Endothelial cell of umbilical vein (primary cell): ENCODE results near the gene PXMP2. TPM values are rescaled to one million over a fixed set of nuclear protein-coding genes. Genes with fewer than 3 reads are reported as not detected.

ENCODE experiments used
- BruUV-seq: library from RNA; stranded (reverse); fragments of 400-500 nt; replicated peaks from 2 replicates; lab custom pipeline; 2021; lab: Mats Ljungman, UMichigan
- CTCF ChIA-PET: fragments of 300-600, 350-600 bp; sonication (Branson Sonifier 250); formaldehyde crosslinking; loops from one replicate; lab custom pipeline; 2021; ENCODE audit warnings: antibody characterized with exemption, inconsistent platforms; lab: Charles Lee
- POLR2A ChIA-PET: fragments of 300-600, 350-600 bp; sonication (Branson Sonifier 250); formaldehyde crosslinking; loops from one replicate; lab custom pipeline; 2021; ENCODE audit warnings: antibody characterized with exemption, inconsistent platforms; lab: Charles Lee
- DNase-seq: peaks from one replicate; pipeline ENCODE4 v3.0.0-alpha.2; 2011; ENCODE audit warnings: low read depth, low spot score
- FAIRE-seq: peaks from 2 replicates; lab custom pipeline; 2011; peaks lifted over from hg19 to GRCh38; lab: Jason Lieb, UNC
- H2AFZ ChIP-seq: 2 replicates; pipeline ENCODE4 v1.6.0; 2012; ENCODE audit warnings: low read depth, low read length, control low read depth, inconsistent platforms
- H3K27ac ChIP-seq: 2 replicates; pipeline ENCODE4 v1.5.1; 2011; ENCODE audit warnings: low read depth, mild to moderate bottlenecking, control low read depth, low read length, moderate library complexity; ENCODE audit not compliant: insufficient read depth
- H3K27me3 ChIP-seq, 2 experiments: 2 replicates each; pipeline versions ENCODE4 v1.6.0 to v1.6.1; 2011; ENCODE audit warnings: low read length in 2 of 2, mixed read lengths in 1 of 2; ENCODE audit not compliant: control insufficient read depth in 2 of 2, insufficient read depth in 2 of 2
- H3K36me3 ChIP-seq, 2 experiments: 2 replicates in 1 of 2; 3 replicates in 1 of 2; pipeline ENCODE4 v1.5.1; 2011; ENCODE audit warnings: low read length in 2 of 2, mild to moderate bottlenecking in 1 of 2, moderate library complexity in 1 of 2; ENCODE audit not compliant: control insufficient read depth in 2 of 2, insufficient read depth in 2 of 2; ENCODE audit errors: extremely low read depth in 1 of 2
- H3K4me1 ChIP-seq: 3 replicates; pipeline ENCODE4 v1.5.1; 2011; ENCODE audit warnings: mild to moderate bottlenecking, low read length; ENCODE audit not compliant: control insufficient read depth, insufficient read depth; ENCODE audit errors: extremely low read depth
- H3K4me2 ChIP-seq: 2 replicates; pipeline ENCODE4 v1.6.1; 2011; ENCODE audit warnings: low read length, control low read depth, mixed read lengths; ENCODE audit not compliant: insufficient read depth
- H3K4me3 ChIP-seq, 3 experiments: fragments of 200-600 bp in 1 of 3; sonication (generic), shearing (Covaris generic) in 1 of 3; replicated peaks in 1 of 3; 2 replicates each; pipeline ENCODE4 v1.5.1; 2011 to 2016; ENCODE audit warnings: control low read depth in 3 of 3, low read length in 3 of 3, mild to moderate bottlenecking in 2 of 3, inconsistent platforms in 1 of 3, low read depth in 1 of 3, moderate library complexity in 1 of 3; ENCODE audit not compliant: insufficient read depth in 1 of 3
- H3K79me2 ChIP-seq: 2 replicates; pipeline ENCODE4 v1.6.0; 2012; ENCODE audit warnings: low read length, inconsistent platforms; ENCODE audit not compliant: control insufficient read depth, insufficient read depth
- H3K9ac ChIP-seq: replicated peaks from 2 replicates; pipeline ENCODE3; 2011; ENCODE audit warnings: low read length, control low read depth; ENCODE audit not compliant: insufficient read depth; ENCODE audit errors: extremely low read depth
- H3K9me1 ChIP-seq: replicated peaks from 3 replicates; pipeline ENCODE4 v1.6.0; 2011; ENCODE audit warnings: mild to moderate bottlenecking, low read length; ENCODE audit not compliant: control insufficient read depth, insufficient read depth; ENCODE audit errors: extremely low read depth
- H3K9me3 ChIP-seq: replicated peaks from 2 replicates; pipeline ENCODE4 v1.5.1; 2012; ENCODE audit warnings: low read length, inconsistent platforms; ENCODE audit not compliant: control insufficient read depth, insufficient read depth
- H4K20me1 ChIP-seq: replicated peaks from 2 replicates; pipeline ENCODE3; 2011; ENCODE audit warnings: mild to moderate bottlenecking, low read length; ENCODE audit not compliant: control insufficient read depth, insufficient read depth; ENCODE audit errors: extremely low read depth
- EZH2 ChIP-seq: IDR thresholded peaks from 2 replicates; pipeline ENCODE4 v1.6.1; 2012; ENCODE audit warnings: borderline replicate concordance, low read depth, mild to moderate bottlenecking, moderate library complexity, low read length, inconsistent platforms; ENCODE audit not compliant: severe bottlenecking
- FOS ChIP-seq: IDR thresholded peaks from 2 replicates; pipeline ENCODE4 v1.6.1; 2011; ENCODE audit warnings: mild to moderate bottlenecking, low read length, moderate library complexity, borderline replicate concordance; ENCODE audit not compliant: insufficient read depth
- GATA2 ChIP-seq: IDR thresholded peaks from 2 replicates; pipeline ENCODE4 v1.7.0; 2011; ENCODE audit warnings: low read depth, mild to moderate bottlenecking, moderate library complexity, mixed read lengths, low read length; ENCODE audit not compliant: insufficient read length, insufficient read depth
- JUN ChIP-seq: IDR thresholded peaks from 2 replicates; pipeline ENCODE4 v1.6.1; 2011; ENCODE audit warnings: borderline replicate concordance, low read depth; ENCODE audit not compliant: insufficient read length, insufficient read depth
- MYC ChIP-seq: IDR thresholded peaks from one replicate; pipeline ENCODE4 v1.6.1; 2011; ENCODE audit warnings: mild to moderate bottlenecking, low read depth, low read length
- POLR2A ChIP-seq: IDR thresholded peaks from 2 replicates; pipeline ENCODE4 v1.6.1; 2012; ENCODE audit warnings: low read depth, mild to moderate bottlenecking, control low read depth, low read length
- POLR2AphosphoS5 ChIP-seq: IDR thresholded peaks from 2 replicates; pipeline ENCODE4 v1.6.1; 2012; ENCODE audit warnings: low read depth, mild to moderate bottlenecking, control low read depth, low read length, moderate library complexity; ENCODE audit not compliant: insufficient read depth
- dilution Hi-C: fragments of 300-500 bp; cut with MboI; formaldehyde crosslinking; loops from one replicate; pipeline ENCODE4 v1.15.0; 2019; ENCODE audit warnings: low sequenced_read_pairs; ENCODE audit not compliant: extremely low pct_ligation_motif_present
- intact Hi-C: fragments of 100-400 bp; cut with micrococcal nuclease; formaldehyde crosslinking; loops from one replicate; pipeline ENCODE4 v1.10.0; 2022
- polyA plus RNA-seq, 4 experiments: library from polyadenylated mRNA; depleted of rRNA in 3 of 4; stranded (reverse) in 3 of 4; unstranded in 1 of 4; fragments of >200 nt; gene quantifications; 2 replicates each; pipeline versions ENCODE4 v1.2.1 to v1.2.3, GENCODE V29; 2011 to 2012; ENCODE audit warnings: missing spikeins in 1 of 4
- total RNA-seq: library from RNA; stranded (reverse); gene quantifications from 2 replicates; pipeline ENCODE4 v1.2.3, GENCODE V29; 2021
- TF ChIP-seq, protein P1 (sequence below): IDR thresholded peaks from 2 replicates; pipeline ENCODE4 v1.6.1; 2011; ENCODE audit not compliant: insufficient read depth, insufficient read length
- TF ChIP-seq, protein P2 (sequence below), 2 donors: IDR thresholded peaks; 1 replicate in 1 of 2; 2 replicates in 1 of 2; pipeline ENCODE4 v1.5.1; 2011; ENCODE audit warnings: low read length in 2 of 2, mild to moderate bottlenecking in 2 of 2, moderate library complexity in 2 of 2, control low read depth in 1 of 2, inconsistent platforms in 1 of 2, low read depth in 1 of 2; ENCODE audit not compliant: insufficient read depth in 1 of 2; ENCODE audit errors: extremely low read depth in 1 of 2

PXMP2 gene
- total and polyA plus RNA-seq, 2 donors (not counting 3 experiments of a cell fraction or from before 2014, with no cell fraction given): 24.0 to 31.5 TPM

DNA sequence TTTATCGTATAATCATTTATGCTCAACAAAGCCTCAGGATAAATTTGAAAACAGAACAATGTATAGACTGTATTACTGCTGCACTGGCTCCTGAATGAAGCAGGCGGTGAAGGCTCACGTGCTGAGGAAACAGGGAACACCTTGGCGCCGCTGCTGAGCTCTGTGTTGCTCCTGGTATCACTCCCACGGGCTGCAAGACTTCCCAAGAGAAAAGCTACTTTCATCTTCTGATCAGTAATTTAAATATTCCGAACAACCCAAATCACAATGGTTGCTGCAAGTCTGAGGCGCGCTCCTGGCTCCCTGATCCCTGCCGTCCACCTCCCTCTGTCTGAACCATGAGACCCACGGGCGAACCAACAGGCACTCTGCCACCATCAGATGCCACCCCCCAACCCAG lies 39.0 kb downstream of the PXMP2 start:
- Histone ChIP-seq H3K36me3 (peaks cover 24 to 40% of the 10 kb centered on the region in 2 experiments), H2AFZ (no peak overlapping the region), H3K4me2 (no peak overlapping the region), H3K9me1 (no peaks in the 10 kb centered on the region), H3K27me3 (no peaks in the 10 kb centered on the region), H3K4me3 (no peak overlapping the region), H4K20me1 (no peaks in the 10 kb centered on the region), H3K9ac (no peak overlapping the region), H3K27ac (no peak overlapping the region), H3K79me2 (peaks cover 3% of the 10 kb centered on the region), H3K9me3 (no peaks in the 10 kb centered on the region), H3K4me1 (no peaks in the 10 kb centered on the region)
- ChIA-PET POLR2A (no interaction called here), CTCF (no interaction called here)
- dilution Hi-C loops (no loop called here), intact Hi-C loops (no loop called here)
- TF ChIP-seq POLR2A (no peak), GATA2 (no peak), JUN (no peak), EZH2 (no peak), MYC (no peak), FOS (no peak), POLR2AphosphoS5 (no peak)
- TF ChIP-seq, protein P1, sequence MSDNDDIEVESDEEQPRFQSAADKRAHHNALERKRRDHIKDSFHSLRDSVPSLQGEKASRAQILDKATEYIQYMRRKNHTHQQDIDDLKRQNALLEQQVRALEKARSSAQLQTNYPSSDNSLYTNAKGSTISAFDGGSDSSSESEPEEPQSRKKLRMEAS: no peak
- TF ChIP-seq, protein P2, sequence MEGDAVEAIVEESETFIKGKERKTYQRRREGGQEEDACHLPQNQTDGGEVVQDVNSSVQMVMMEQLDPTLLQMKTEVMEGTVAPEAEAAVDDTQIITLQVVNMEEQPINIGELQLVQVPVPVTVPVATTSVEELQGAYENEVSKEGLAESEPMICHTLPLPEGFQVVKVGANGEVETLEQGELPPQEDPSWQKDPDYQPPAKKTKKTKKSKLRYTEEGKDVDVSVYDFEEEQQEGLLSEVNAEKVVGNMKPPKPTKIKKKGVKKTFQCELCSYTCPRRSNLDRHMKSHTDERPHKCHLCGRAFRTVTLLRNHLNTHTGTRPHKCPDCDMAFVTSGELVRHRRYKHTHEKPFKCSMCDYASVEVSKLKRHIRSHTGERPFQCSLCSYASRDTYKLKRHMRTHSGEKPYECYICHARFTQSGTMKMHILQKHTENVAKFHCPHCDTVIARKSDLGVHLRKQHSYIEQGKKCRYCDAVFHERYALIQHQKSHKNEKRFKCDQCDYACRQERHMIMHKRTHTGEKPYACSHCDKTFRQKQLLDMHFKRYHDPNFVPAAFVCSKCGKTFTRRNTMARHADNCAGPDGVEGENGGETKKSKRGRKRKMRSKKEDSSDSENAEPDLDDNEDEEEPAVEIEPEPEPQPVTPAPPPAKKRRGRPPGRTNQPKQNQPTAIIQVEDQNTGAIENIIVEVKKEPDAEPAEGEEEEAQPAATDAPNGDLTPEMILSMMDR (IDR thresholded peaks at IDR 0.05; ENCODE audit: extremely low read depth in 1 of 2, insufficient read depth in 1 of 2, low read depth in 1 of 2, low read length in 2 of 2): no peak
- no TSS peak for BruUV-seq
- DNase-seq (no peak), FAIRE-seq (peak; percentile 33)
